Breast epithelium (tissue), 4 donors: Measurements from ENCODE around the gene MTERF2. TPM values are rescaled to one million over a fixed set of nuclear protein-coding genes. Genes with fewer than 3 reads are reported as not detected.
"Not testable (repeated sequence)": the region's sequence is repeated elsewhere in the genome, so short reads cannot be mapped to it uniquely, and the experiment has no call there.

Experiments used
- DNase-seq, 2 donors: peaks; one replicate each; pipeline ENCODE4 v3.0.0-alpha.2; 2019; ENCODE audit warnings: low spot score in 2 of 2
- H3K27ac ChIP-seq, 2 donors: fragments of 200-600 bp; sonication (generic) in 1 of 2; one replicate each; pipeline ENCODE4 v1.5.1; 2016 to 2019; ENCODE audit warnings: mild to moderate bottlenecking in 1 of 2
- H3K27me3 ChIP-seq, 2 donors: fragments of 200-600 bp; sonication (generic) in 1 of 2; one replicate each; pipeline versions ENCODE4 v1.5.1 to v1.6.0; 2017 to 2019; ENCODE audit warnings: control low read depth in 1 of 2, mild to moderate bottlenecking in 1 of 2
- H3K36me3 ChIP-seq: fragments of 200-600 bp; one replicate; pipeline ENCODE4 v1.5.1; 2019
- H3K4me1 ChIP-seq, 2 donors: fragments of 200-600 bp; sonication (generic); one replicate each; pipeline ENCODE4 v1.5.1; 2016 to 2019; ENCODE audit warnings: control low read depth in 1 of 2
- H3K4me3 ChIP-seq, 3 donors: fragments of 200-600 bp; sonication (generic); 1 replicate in 2 of 3; 2 replicates in 1 of 3; pipeline ENCODE4 v1.5.1; 2016 to 2019; ENCODE audit warnings: mild to moderate bottlenecking in 3 of 3, moderate library complexity in 2 of 3
- H3K9me3 ChIP-seq, 2 donors: fragments of 200-600 bp; sonication (generic) in 1 of 2; one replicate each; pipeline ENCODE4 v1.5.1; 2016 to 2019; ENCODE audit warnings: control low read depth in 1 of 2
- CTCF ChIP-seq, 3 donors: fragments of 450-650 bp; IDR thresholded peaks; one replicate each; pipeline ENCODE4 v1.5.1; 2016 to 2017; ENCODE audit warnings: antibody characterized with exemption in 3 of 3, mild to moderate bottlenecking in 3 of 3, moderate library complexity in 3 of 3
- POLR2A ChIP-seq: fragments of 450-650 bp; IDR thresholded peaks from one replicate; pipeline ENCODE4 v1.6.1; 2016; ENCODE audit warnings: antibody characterized with exemption, mild to moderate bottlenecking, moderate library complexity
- POLR2AphosphoS5 ChIP-seq, 3 donors: sonication (generic); formaldehyde crosslinking; IDR thresholded peaks; one replicate each; pipeline ENCODE4 v1.6.1; 2017; ENCODE audit warnings: antibody characterized with exemption in 3 of 3
- intact Hi-C: fragments of 100-400 bp; cut with DNase I; formaldehyde crosslinking; loops from one replicate; pipeline ENCODE4 v1.15.1; 2023; ENCODE audit warnings: low total_unique reads
- total RNA-seq, 3 donors: library from RNA; depleted of rRNA; stranded (reverse); fragments of >200 nt; gene quantifications; one replicate each; pipeline ENCODE4 v1.1.0, GENCODE V29; 2016

MTERF2 gene
- total RNA-seq, 3 donors from 2014 or later, result 13.6 to 32.8 (median 18.0) TPM

DNA sequence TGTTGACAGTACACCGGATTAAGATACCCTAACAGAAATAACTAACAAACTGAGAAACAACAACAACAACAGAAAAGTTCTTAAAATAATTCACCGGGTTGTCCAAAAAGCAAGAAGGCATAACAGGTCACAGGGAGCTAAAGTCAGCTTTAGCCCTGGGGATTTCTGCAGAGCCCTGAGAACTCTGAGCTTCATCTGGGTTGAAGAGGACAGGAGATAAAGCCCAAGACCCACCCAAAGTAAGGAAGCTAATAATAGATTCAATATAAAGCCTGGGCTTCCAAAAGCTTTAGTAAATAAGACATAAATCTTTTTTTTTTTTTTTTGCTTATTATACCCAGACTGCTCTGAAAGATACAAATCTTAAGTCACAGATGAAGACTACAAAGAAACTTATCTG is 44.1 kb upstream of the MTERF2 start:
- Histone ChIP-seq H3K36me3 (no peaks in the 10 kb centered on the region), H3K9me3 (no peaks in the 10 kb centered on the region), H3K27me3 (no peaks in the 10 kb centered on the region), H3K27ac (peak overlapping the region in 1 of 2 donors; percentile 90), H3K4me1 (no peaks in the 10 kb centered on the region), H3K4me3 (no peak overlapping the region)
- no peak for DNase-seq
- intact Hi-C loops, result no loop called here
- no peak for TF ChIP-seq CTCF (IDR thresholded peaks at IDR 0.05)
- no peak for TF ChIP-seq POLR2AphosphoS5 (IDR thresholded peaks at IDR 0.05)
- no peak for TF ChIP-seq POLR2A

DNA sequence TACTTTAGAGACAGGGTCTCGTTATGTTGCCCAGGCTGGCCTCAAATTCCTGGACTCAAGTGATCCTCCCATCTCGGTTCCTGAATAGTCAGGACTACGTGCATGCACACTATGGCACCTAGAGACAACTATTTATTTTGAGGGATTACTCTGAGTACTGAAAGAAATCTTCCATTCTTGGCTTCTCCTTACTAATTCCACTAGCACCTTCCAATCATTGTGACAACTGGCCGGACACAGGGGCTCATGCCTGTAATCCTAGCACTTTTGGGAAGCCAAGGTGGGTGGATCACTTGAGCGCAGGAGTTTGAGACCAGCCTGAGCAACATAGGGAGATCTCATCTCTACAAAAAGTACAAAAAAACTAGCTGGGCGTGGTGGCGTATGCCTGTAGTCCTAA is 42.1 kb upstream of the MTERF2 start:
- intact Hi-C loops, result no loop called here
- no peak for DNase-seq
- no peaks in the 10 kb centered on the region for H3K4me1 ChIP-seq
- H3K9me3 ChIP-seq, result no peaks in the 10 kb centered on the region
- H3K36me3 ChIP-seq, result no peaks in the 10 kb centered on the region
- no peaks in the 10 kb centered on the region for H3K27me3 ChIP-seq
- TF ChIP-seq POLR2AphosphoS5 (IDR thresholded peaks at IDR 0.05) (no peak), POLR2A (no peak), CTCF (IDR thresholded peaks at IDR 0.05) (no peak)
- H3K4me3 ChIP-seq, result no peak overlapping the region
- H3K27ac ChIP-seq, result peak overlapping the region in 1 of 2 donors; percentile 90

DNA sequence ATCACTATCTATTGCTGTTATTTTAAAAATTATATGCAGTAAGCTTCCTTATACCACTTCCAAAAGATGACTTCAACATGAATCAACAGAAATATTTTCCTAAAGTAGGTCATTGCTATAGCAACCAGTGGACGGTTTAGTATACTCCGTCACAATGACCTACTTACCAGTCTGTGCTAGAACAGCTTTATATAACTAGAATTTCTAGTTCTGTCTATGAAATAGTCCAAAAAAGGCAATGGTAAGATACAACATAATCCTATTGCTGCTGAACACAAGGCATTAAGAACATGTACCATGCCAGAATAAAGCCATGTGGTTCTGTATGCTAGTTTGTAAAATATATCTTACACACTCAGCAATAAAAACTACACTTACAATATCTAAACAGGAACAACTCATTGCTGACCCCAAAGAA is 40.7 kb upstream of the MTERF2 start:
- Histone ChIP-seq H3K4me1 (no peaks in the 10 kb centered on the region), H3K36me3 (no peaks in the 10 kb centered on the region), H3K27ac (peak overlapping the region; percentile 90 to 91), H3K4me3 (no peak overlapping the region), H3K9me3 (no peaks in the 10 kb centered on the region), H3K27me3 (no peaks in the 10 kb centered on the region)
- TF ChIP-seq POLR2AphosphoS5 (IDR thresholded peaks at IDR 0.05), result peak in 1 of 3 donors; percentile 65
- no peak for TF ChIP-seq CTCF (IDR thresholded peaks at IDR 0.05)
- peak in 1 of 2 donors; percentile 40 for DNase-seq
- intact Hi-C loops, result no loop called here

DNA sequence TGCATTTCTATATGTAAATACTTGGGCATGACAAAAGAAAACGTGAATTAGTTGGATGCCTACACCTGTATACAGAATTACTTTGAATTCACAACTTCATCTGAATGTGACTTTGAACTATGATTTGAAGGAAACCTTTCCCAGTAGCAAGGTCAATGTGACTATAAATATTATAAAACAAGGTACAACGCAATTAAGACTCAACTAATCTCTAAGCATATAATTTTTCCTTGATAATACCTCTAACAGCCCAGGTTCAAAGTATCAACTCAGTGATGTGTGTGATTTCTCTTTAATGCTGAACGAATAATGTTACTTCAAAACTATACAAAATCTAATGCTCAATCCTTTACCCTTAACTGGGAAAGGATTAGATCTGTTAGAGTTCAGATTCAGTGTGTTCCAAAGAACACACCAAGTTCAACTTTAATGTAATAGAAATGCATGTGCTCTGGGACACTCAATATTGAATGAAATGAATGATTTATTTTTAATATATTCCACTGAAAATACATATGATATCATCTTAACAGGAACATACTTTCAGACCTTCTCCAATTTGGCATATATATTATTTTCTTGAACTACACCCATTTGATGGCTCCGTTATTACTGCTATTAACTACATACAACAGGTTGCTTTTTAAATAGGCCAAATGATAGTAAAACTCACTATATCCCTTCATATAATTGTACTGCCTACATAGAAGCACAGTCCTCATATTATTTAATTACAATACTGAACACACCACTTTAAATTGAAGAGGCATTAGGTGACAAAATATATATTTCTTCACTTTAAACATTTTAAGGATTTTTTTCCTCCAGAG is 40.1 kb upstream of the MTERF2 start:
- H3K4me3 ChIP-seq, result no peak overlapping the region
- no peaks in the 10 kb centered on the region for H3K9me3 ChIP-seq
- H3K27me3 ChIP-seq, result no peaks in the 10 kb centered on the region
- H3K27ac ChIP-seq, result peak overlapping the region; percentile 90 to 91
- no peaks in the 10 kb centered on the region for H3K36me3 ChIP-seq
- no peak for DNase-seq
- no peaks in the 10 kb centered on the region for H3K4me1 ChIP-seq
- no peak for TF ChIP-seq POLR2AphosphoS5 (IDR thresholded peaks at IDR 0.05)
- no peak for TF ChIP-seq POLR2A
- no peak for TF ChIP-seq CTCF (IDR thresholded peaks at IDR 0.05)
- intact Hi-C loops, result no loop called here

DNA sequence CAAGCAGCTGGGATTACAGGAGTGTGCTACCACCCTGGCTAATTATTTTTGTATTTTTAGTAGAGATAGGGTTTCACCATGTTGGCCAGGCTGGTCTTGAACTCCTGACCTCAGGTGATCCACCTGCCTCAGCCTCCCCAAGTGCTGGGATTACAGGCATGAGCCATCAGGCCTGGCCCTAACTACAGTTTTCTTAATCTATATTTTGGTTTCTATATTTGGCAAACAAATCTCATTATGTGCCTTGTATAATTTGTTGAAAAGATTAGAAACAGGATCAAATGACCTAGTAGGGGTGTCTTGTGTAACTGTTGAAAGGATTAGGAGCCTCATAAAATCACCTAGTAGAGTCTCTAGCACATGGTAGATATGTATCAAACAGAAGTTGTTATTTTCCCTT is 39.4 kb upstream of the MTERF2 start:
- intact Hi-C loops, H3K27me3 ChIP-seq, H3K36me3 ChIP-seq, H3K4me1 ChIP-seq, H3K4me3 ChIP-seq, H3K9me3 ChIP-seq, DNase-seq: not testable (repeated sequence)
- peak overlapping the region; percentile 90 to 91 for H3K27ac ChIP-seq
